NCI-H2196 treated with DMSO at 0.1 percent for 48 hours (cell line): Measurements from ENCODE around the gene TUBB4A.
A peak's percentile ranks its signal among the peaks of the same experiment; 100 is the strongest.
"Not testable (repeated sequence)": the region's sequence is repeated elsewhere in the genome, so short reads cannot be mapped to it uniquely, and the experiment has no call there.

Experiments used
- DNase-seq: peaks from one replicate; lab custom pipeline; 2025; ENCODE audit not compliant: unreplicated experiment; lab: John Stamatoyannopoulos, UW

Gene TUBB4A

DNA sequence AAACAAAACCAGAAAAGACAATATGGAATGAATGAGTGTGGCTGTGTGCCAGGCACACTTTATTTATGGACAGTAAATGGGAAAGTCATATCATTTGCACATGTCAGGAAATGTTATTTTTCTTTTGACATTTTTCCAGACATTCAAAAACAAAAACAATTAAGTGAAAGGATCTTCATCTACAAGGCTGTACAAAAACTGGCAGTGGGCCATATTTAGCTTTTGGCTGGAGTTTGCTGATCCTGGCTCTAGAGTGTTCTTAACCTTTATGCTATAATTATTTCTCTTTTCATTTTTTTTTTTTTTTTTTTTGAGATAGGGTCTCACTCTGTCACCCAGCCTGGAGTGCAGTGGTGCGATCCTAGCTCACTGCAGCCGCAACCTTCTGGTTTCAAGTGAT, 22.2 kb upstream of the TUBB4A start:
- no peak for DNase-seq

DNA sequence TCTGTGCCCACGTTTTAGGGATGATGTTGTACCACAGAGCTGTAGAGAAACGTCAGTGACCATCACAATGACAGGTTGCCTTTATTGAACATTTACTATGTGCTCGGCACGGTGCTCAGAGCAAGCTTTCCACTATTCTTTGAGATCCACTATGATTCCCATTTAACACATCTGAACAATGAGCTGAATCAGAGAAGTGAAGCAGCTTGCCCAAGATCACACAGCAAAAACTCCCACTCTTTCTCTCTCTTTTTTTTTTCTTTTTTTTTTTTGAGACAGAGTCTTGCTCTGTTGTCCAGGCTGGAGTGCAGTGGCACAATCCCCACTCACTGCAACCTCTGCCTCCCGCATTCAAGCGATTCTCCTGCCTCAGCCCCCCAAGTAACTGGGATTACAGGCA, 20.6 kb upstream of the TUBB4A start:
- DNase-seq, result no peak

DNA sequence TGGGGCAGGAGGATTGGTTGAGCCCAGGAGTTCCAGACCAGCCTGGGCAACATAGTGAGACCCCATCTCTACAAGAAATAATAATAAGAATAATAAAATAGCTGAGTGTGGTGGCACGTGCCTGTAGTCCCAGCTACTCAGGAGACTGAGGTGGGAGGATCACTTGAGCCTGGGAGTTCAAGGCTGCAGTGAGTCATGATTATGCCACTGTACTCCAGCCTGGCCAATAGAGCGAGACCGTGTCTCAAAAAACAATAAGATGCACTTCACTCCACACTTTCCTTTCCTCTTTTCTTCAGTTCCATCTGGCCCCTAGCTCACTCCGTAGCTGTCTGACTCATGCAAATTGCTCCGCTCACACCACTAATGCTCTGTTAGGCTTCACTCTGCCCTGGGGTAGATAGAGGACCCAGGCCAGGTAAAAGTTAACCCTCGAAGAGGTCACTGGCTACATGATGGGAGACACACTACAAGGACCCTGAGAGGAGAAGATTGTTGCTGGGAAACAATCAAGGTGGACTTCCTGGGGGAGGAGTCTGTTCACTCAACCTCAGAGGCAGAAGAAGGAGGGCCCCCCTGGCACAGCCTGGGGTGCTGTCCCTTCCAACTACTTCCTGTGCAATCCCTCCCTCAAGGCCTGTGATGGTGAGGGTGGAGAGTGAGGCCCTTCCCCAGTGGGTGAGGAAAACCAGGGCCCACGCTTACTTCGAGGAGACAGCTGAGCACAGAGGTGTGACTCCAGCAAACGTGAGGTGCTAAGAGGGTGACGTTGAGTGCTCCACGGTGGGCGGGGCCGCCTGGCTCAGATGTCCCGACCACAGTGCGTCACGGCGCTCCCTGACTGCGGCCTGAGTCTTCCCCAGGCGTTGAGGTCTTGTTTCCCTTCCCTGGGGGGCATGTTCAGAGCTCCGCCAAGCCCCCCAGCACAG, 19.9 kb upstream of the TUBB4A start:
- DNase-seq, result no peak

DNA sequence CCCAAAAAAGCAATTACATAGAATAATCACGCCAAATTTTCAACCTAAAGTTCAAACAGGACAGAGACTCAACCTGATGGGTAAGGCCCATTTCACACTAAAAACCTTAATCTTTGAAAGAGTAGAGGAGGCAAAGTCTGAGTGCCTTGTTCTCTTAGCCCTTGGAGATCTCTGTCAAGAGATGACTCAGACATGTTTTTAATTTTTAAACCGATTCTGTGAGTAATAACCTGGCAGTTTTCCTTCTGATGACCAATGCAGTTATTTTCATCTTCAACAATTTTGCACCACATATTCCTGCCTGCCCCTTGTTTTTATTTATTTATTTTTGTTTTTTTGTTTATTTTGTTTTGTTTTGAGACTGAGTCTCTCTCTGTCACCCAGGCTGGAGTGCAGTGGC, 17.2 kb upstream of the TUBB4A start:
- DNase-seq, result no peak

DNA sequence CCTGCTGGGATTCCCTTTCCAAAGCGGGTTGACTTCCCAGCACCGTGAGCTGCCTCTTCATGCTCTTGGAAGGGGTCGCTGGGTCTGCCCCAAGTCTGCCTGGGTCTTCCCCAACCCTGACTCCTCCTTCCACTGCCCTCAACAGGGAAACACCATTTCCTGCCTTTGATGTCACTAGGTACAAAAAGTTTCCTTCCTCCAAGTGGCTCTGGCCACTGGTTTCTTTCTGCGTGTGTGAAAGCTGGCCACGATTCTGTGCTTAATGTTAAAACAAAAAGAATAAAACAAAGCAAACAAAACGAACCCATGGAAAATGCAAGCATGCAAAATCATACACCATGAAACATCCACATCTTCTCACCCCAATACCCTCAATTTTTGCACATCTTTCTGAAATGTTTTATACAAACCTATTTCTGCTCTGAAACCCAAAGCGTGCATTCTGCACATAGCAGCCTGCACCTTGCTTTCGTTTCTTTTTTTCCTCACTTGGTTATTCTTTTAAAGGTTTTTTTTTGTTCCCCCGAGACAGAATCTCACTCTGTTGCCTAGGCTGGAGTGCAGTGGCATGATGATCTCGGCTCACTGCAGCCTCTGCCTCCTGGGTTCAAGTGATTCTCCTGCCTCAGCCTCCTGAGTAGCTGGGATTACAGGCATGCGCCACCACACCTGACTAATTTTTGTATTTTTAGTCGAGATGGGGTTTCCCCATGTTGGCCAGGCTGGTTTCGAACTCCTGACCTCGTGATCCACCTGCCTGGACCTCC, 16.2 kb upstream of the TUBB4A start:
- no peak for DNase-seq

DNA sequence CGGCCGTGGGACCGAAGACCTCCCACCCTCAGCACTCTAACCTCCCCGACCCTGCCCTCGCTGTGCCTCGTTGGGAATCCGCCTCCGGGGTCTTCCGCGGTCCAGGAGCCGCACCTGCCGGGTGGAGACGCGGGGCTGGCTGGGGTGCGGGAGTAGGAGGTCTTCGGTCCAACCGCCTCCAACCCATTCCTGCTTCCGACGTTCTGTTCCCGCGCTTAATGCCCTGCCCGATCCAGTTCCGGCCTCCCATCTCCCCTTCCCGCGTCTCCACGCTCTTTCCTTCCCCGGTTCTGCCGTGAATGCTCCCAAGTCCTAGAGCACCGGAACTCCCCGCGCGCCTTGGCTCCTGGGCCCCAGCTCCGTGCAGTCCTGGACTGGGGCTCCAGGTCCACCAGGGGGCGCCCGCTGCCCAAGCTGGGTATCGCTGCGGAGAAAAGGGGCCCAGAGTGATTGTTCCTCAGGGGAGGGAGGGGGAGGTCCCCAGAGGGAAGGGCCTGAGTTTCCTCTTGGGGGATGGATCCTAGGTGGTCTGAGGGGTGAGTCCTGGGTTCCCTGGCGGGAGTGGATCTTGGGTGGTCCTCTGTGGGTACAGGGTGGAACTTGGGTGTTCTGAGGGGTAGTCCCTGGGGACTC, 14.7 kb upstream of the TUBB4A start:
- DNase-seq, result peak; percentile 86

DNA sequence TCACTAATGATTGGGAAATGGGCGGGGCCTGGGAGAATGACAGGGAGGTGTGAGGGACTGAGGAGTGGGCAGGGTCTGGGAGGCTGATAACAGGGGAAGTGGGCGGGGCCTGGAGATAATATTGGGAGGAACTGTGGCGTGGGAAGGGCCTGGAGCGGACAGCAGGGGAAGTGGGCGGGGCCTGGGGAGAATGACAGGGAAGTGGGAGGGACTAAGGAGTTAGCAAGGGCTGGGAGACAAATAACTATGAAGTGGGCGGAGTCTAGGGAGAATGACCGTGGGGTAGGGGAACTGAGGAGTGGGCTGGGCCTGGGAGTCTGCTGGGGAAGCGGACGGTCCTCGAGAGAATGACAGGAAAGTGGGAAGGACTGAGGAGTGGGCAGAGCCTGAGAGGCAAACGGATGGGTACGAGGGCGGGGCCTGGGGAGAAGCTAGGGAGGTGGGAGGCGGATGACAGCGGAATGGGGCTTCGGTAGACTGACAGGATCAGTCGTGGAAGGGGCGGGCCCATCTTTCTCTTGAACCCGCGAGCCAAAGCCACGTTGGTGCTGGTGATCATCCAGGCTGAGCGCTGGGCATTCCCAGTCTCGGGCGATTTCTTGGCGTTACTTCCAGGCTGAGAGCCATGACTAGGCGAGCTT, 14.0 kb upstream of the TUBB4A start:
- peak; percentile 95 for DNase-seq

DNA sequence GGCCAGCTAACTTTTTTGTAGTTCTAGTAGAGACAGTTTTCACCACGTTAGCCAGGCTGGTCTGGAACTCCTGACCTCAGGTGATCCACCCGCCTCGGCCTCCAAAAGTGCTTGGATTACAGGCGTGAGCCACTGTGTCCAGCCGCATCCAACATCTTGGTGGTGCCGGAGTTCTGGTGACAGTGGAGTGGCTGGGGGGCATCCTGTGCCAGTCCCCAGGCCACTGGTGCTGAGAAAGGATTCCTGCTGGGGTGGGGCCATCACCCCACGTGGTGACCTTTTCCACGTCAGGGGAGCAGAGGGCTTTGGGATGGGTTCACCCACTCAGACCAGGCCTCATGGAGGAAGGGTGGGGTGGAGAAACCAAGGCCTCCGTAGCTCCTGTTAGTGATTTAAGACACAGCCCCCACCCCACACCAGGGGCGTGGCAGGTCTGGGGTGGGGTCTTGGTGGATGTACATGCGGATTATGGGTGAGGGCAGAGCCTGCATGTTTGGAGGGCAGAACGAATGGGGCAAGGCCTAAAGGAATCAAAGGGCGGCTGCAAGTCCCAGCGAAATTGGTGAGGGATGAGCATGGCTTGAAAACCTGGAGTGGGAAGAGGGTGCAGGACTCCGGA, 12.9 kb upstream of the TUBB4A start:
- no peak for DNase-seq

DNA sequence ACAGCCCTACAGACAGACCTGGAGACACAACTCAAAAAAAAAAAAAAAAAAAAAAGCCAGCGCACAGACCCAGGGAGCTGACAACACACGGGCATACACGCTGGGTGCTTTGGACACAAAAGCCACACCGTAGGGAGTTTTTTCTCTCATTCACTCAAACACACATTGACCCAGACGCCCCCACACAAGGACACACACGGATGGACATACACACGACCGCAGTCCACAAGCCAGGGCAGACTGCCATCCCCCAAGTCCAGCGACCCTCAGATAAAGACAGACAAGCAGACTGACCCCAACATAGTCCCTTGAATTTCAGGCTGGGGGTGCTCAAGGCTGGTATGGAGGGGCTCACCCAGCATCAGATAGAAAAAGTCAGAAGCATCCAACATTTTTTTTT, 12.0 kb upstream of the TUBB4A start:
- no peak for DNase-seq

DNA sequence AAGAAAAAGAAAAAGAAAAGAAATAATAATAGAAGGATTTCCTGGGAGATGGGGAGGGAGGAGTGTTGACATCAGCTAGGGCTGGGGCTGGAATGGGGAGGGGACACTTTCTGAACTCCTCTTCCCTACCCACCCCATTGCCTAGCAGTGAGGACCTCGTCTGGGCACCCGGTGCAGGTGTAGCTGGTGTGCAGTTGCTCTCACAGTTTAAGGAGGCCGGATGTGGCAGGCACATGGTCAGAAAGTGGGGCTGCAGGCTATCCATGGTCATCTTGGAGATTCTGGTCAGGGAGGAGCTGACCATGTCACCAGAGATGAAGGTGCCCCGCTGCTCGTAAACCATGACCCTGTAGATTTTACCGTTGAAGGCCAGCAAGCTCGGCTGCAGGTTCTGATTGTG, 8.5 kb upstream of the TUBB4A start:
- DNase-seq, result no peak

DNA sequence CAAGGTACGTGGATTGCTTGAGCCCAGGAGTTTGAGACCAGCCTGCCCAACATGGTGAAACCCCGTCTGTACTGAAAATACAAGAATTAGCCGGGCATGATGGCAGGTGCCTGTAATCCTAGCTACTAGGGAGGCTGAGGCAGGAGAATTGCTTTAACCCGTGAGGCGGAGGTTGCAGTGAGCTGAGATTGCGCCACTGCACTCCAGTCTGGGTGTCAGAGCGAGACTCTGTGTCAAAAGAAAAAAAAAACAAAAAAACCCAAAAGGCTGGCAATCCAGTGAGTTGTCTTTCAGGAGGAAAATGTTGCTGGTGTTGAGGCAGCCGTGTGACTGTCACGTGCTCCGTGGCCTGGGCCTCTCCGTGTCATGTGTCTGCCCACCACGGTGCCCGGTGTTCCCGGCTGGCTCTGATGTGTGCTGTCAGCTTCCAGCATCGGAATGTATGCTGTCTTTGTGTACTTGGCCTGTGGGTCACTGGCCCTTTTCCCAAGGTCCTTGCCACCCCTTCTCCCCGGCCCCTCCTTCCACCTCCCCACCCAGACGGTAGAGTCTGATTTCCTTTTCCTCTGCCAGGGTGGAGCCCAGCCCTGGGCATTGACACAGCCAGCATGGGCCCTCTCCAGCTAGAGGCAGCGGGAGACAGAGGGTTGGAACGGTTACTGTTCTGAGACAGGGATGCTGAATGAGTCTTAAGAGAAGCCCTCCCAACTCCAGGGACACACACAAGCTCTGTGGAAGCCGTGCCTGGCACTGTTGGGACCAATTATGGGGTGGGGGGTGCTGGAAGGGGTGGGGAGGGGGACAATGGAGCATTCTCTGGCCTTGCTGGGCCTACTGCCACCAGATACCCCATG, 7.2 kb upstream of the TUBB4A start:
- DNase-seq, result no peak

DNA sequence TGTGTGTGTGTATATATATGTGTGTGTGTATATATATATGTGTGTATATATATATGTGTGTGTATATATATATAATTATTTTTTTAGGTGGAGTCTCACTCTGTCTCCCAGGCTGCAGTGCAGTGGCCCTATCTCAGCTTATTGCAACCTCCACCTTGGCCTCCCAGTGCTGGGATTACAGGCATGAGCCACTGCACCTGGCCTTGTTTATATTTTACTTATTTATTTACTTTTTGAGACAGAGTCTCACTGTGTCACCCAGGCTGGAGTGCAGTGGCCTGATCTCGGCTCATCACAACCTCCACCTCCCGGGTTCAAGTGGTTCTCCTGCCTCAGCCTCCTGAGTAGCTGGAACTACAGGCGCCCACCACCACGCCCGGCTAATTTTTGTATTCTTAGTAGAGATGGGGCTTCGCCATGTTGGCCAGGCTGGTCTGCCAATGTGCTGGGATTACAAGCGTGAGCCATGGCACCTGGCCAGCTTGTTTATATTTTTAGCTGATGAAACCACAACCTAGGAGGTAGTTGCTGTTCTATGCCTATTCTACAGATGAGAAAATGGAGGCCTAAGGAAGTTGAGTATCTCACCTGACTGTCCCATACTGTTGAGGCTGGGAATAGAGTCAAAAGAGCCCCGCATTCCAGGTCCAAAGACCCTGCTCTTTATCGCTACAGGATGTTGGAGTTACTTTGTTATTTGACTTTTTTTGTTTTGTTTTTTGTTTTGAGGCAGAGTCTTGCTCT, 6.1 kb upstream of the TUBB4A start:
- DNase-seq, result not testable (repeated sequence)

DNA sequence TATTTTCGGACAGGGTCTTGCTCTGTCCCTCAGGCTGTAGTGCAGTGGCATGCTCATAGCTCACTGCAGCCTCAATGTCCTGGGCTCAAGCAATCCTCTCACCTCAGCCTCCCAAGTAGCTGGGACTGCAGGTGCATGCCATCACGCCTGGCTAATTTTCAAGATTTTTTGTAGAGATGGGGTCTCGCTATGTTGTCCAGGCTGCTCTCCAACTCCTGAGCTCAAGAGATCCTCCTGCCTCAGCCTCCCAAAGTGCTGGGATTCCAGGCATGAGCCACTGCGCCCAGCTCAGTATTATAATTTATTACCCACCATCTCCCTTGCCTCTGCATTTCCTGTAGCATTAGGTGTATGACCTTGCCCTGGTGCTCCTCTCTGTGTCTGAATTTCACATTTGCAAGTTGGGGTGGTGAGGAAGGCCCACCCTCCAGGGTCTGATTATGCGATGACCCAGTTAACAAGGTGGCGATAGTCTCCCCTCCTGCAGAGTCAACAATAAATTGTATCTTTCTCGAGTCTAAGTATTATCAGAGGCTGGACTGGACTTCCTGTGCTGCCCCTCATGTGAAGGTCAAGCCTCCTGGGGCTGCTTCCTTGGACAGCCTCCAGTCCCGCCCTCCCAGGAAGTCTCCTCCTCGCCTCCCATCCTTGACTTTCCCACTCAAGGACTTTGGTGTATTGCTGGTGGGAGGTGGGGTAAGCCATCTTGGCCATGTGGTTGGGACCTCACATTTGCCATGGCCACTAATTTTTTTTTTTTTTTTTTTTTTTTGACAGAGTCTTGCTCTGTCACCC, 1.5 kb upstream of the TUBB4A start:
- DNase-seq, result no peak

DNA sequence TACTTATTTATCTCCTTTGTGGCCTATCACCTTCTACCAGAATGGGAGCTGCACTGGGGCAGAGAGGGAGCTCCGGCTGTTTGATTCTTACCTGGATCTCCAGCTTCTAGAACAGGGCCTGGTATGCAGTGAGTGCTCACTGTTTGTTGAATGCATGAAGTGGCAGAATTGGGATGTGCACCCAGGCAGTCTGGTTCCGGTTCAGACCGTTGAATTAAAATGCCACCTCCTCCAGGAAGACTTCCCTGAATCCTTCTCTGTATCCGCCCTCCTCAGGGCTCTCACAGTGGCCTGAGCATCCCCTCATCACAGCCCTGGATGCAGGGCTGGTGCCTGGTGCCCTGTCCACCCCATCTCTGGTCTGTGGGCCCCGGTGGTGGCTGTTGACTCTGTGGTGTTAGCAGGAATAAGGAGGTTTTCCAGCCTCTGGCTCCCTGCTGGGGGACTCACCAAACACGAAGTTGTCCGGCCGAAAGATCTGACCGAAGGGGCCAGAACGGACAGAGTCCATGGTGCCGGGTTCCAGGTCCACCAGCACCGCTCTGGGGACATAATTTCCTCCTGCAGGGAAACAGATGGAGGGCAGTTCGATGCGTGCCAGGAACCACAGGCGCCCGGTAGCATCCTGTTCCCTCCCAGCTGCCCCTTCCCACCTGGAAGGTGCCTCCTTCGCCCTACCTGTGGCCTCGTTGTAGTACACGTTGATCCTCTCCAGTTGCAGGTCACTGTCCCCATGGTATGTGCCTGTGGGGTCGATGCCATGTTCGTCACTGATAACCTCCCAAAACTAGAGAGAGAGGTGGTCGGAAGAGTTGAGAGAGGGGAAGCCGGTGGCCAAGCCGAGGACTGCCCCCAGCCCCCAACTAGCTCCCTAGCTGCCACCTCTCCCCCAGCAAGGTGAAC, 1.0 kb downstream of the TUBB4A start:
- DNase-seq, result no peak

DNA sequence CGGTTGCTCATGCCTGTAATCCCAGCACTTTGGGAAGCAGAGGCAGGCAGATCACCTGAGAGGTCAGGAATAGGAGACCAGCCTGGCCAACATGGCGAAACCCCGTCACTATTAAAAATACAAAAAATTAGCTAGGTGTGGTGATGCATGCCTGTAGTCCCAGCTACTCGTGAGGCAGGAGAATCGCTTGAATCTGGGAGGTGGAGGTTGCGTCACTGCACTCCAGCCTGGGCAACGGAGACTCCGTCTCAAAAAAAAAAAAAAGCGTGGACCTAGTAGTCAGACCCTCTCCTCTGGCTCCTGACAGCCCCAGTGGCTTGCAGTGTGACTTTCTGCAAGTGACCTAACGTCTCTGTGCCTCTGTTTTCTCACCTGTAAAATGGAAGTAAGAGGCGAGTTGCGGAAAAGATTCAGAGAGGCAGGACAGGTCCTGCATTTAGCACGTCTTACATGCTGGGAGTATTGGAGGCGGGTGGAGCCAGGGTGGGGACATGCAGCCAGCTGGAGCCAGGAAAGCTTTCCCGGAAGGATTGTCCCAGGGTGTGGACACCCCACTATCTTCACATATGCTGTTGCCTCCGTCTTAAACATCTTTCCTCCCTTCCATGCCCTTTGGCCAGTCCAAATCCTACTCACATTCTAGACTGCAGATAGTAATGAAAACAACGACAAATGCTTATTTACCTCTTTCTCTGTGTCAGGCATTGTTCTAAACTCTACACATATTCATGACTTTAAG, 2.9 kb downstream of the TUBB4A start:
- DNase-seq, result no peak

DNA sequence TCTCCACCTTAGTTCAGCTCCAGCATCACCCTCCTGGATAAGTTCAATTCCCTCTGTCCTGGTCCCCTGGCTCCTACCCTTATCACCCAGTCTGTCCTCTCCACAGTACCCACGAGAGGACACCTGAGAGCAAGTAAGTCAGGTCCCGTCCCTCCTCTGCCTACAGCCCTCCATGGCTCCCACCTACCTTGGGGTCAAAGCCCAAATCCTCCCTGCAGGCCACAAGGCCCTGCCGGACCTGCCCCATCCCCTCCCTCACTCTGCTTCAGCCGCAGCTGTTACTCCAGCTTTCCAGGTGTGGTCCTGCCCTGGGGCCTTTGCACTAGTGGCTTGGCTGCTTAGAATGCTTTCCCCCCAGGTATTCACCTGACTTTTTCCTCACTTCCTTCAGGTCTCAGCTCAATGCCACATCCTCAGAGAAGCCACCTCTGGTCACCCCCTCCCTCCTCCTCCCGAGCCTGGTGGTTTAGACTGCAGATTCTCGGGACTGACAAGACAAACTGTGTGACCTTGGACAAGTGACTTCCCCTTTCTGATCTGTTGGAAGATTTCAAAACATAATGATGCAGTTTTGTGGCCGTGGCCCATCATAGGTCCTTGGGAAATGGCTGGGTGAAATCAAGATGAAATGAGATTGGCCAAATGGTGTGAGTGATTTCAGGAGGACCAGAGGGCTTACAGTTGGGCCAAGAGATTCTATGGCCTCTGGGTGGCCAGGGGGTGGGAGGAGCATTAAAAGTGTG, 3.6 kb downstream of the TUBB4A start:
- no peak for DNase-seq
